Neural cell (in vitro differentiated cells): ENCODE data around the gene SAMD1. TPM values are rescaled to one million over a fixed set of nuclear protein-coding genes. Genes with fewer than 3 reads are reported as not detected.

ENCODE experiments used
- H2AFZ ChIP-seq: fragments of 200-600, 300-800 bp; sonication (generic), shearing (Covaris generic); 2 replicates; pipeline ENCODE4 v1.6.0; 2014; ENCODE audit warnings: low read depth, mild to moderate bottlenecking, antibody characterized with exemption, low read length, moderate library complexity
- H3F3A ChIP-seq: fragments of 200-600 bp; shearing (Covaris generic); 2 replicates; pipeline ENCODE4 v1.6.1; 2016; ENCODE audit warnings: mild to moderate bottlenecking, moderate library complexity, mixed read lengths, antibody characterized with exemption, low read length; ENCODE audit not compliant: insufficient read depth, poor library complexity, severe bottlenecking
- H3K27ac ChIP-seq: fragments of 200-600, 300-800 bp; sonication (generic), shearing (Covaris generic); 2 replicates; pipeline ENCODE4 v1.5.1; 2014; ENCODE audit warnings: mild to moderate bottlenecking, low read length, moderate library complexity
- H3K27me3 ChIP-seq: fragments of 300-800, 200-600 bp; sonication (generic), shearing (Covaris generic); 2 replicates; pipeline ENCODE4 v1.6.0; 2014; ENCODE audit warnings: mild to moderate bottlenecking, low read depth, low read length, moderate library complexity; ENCODE audit not compliant: insufficient read depth
- H3K36me3 ChIP-seq: fragments of 300-800, 200-600 bp; sonication (generic), shearing (Covaris generic); 2 replicates; pipeline ENCODE4 v1.5.1; 2014; ENCODE audit warnings: mild to moderate bottlenecking, antibody characterized with exemption, low read length, moderate library complexity; ENCODE audit not compliant: insufficient read depth
- H3K4me2 ChIP-seq: fragments of 300-800, 200-600 bp; sonication (generic), shearing (Covaris generic); 2 replicates; pipeline ENCODE4 v1.6.0; 2014; ENCODE audit warnings: mild to moderate bottlenecking, low read length
- H3K4me3 ChIP-seq: fragments of 300-800, 200-600 bp; sonication (generic), shearing (Covaris generic); 2 replicates; pipeline ENCODE4 v1.5.1; 2014; ENCODE audit warnings: mild to moderate bottlenecking, low read length, moderate library complexity
- H3K79me2 ChIP-seq: fragments of 200-600 bp; shearing (Covaris generic); replicated peaks from 2 replicates; pipeline ENCODE4 v1.6.0; 2014; ENCODE audit warnings: mild to moderate bottlenecking, low read length, moderate library complexity; ENCODE audit not compliant: insufficient read depth
- H3K9ac ChIP-seq: fragments of 300-800, 200-600 bp; sonication (generic), shearing (Covaris generic); 2 replicates; pipeline ENCODE4 v1.6.1; 2016; ENCODE audit warnings: mild to moderate bottlenecking, low read length, mixed read lengths
- H3K9me2 ChIP-seq: fragments of 200-600 bp; shearing (Covaris generic); 2 replicates; pipeline ENCODE4 v1.6.1; 2016; ENCODE audit warnings: mild to moderate bottlenecking, low read length, mixed read lengths; ENCODE audit not compliant: insufficient read depth
- H3K9me3 ChIP-seq: fragments of 200-600, 300-800 bp; sonication (generic), shearing (Covaris generic); 2 replicates; pipeline ENCODE4 v1.6.1; 2016; ENCODE audit warnings: mild to moderate bottlenecking, mixed run types, low read length, moderate library complexity, mixed read lengths
- H4K20me1 ChIP-seq: fragments of 200-600 bp; shearing (Covaris generic); 2 replicates; pipeline ENCODE4 v1.6.1; 2016; ENCODE audit warnings: mild to moderate bottlenecking, mixed run types; ENCODE audit not compliant: insufficient read depth
- CTCF ChIP-seq: fragments of 450-650 bp; IDR thresholded peaks from 2 replicates; pipeline ENCODE4 v1.5.1; 2014; ENCODE audit warnings: antibody characterized with exemption, mild to moderate bottlenecking, moderate library complexity; ENCODE audit not compliant: poor library complexity, severe bottlenecking
- EP300 ChIP-seq: fragments of 450-650 bp; conservative IDR thresholded peaks from 2 replicates; pipeline ENCODE4 v1.6.1; 2014; ENCODE audit warnings: antibody characterized with exemption, mild to moderate bottlenecking, moderate library complexity; ENCODE audit not compliant: poor library complexity, severe bottlenecking
- EZH2 ChIP-seq: fragments of 200-600, 300-800 bp; shearing (Covaris generic), sonication (generic); IDR thresholded peaks from 2 replicates; pipeline ENCODE4 v1.6.1; 2014; ENCODE audit warnings: antibody characterized with exemption, low read length, borderline replicate concordance, mild to moderate bottlenecking; ENCODE audit not compliant: insufficient read depth, poor library complexity, severe bottlenecking
- MXI1 ChIP-seq: fragments of 450-650 bp; conservative IDR thresholded peaks from 2 replicates; pipeline ENCODE4 v1.6.1; 2014; ENCODE audit warnings: antibody characterized with exemption, mild to moderate bottlenecking; ENCODE audit not compliant: poor library complexity, severe bottlenecking
- POLR2AphosphoS5 ChIP-seq: IDR thresholded peaks from 2 replicates; pipeline ENCODE4 v1.6.1; 2012
- RAD21 ChIP-seq: fragments of 450-650 bp; conservative IDR thresholded peaks from 2 replicates; pipeline ENCODE4 v1.6.1; 2014; ENCODE audit warnings: antibody characterized with exemption, mild to moderate bottlenecking, moderate library complexity
- REST ChIP-seq: IDR thresholded peaks from 2 replicates; pipeline ENCODE4 v1.6.1; 2012; ENCODE audit warnings: borderline replicate concordance
- SMC3 ChIP-seq: fragments of 450-650 bp; conservative IDR thresholded peaks from 2 replicates; pipeline ENCODE4 v1.6.1; 2014; ENCODE audit warnings: antibody characterized with exemption, mild to moderate bottlenecking, moderate library complexity; ENCODE audit not compliant: poor library complexity
- TAF1 ChIP-seq: IDR thresholded peaks from 2 replicates; pipeline ENCODE4 v1.6.1; 2012; ENCODE audit warnings: low read depth
- polyA plus RNA-seq: library from polyadenylated mRNA; depleted of rRNA; stranded (reverse); fragments of >200 nt; gene quantifications from 2 replicates; pipeline ENCODE4 v1.2.3, GENCODE V29; 2014

Gene SAMD1
- polyA plus RNA-seq, 1 donor from 2014 or later = 38.1 TPM

GRCh38 chr19:14117668-14118164, 27.2 kb upstream of the SAMD1 start, which contains the start of gene PRKACA:
TSS of gene PRKACA (minus strand) at chr19:14117762. CDS start at chr19:14117547, 215 bp downstream.
- Histone ChIP-seq H3K4me2 (peak within 1 kb of the TSS; percentile 91), H3K9me3 (no peaks in the 10 kb centered on the region), H3K36me3 (no peaks in the 10 kb centered on the region), H3K27ac (peak within 1 kb of the TSS; percentile 76), H3K9ac (peak within 1 kb of the TSS; percentile 74), H4K20me1 (no peaks in the 10 kb centered on the region), H3F3A (no peaks in the 10 kb centered on the region), H3K27me3 (no peaks in the 10 kb centered on the region), H3K79me2 (peaks cover 29% of the 10 kb centered on the region), H3K4me3 (peak within 1 kb of the TSS; percentile 81), H3K9me2 (no peaks in the 10 kb centered on the region), H2AFZ (peak within 1 kb of the TSS; percentile 54)
- peak; percentile 68 for TF ChIP-seq POLR2AphosphoS5
- peak; percentile 52 for TF ChIP-seq CTCF
- peak; percentile 25 for TF ChIP-seq TAF1
- TF ChIP-seq REST = no peak
- no peak for TF ChIP-seq MXI1

GRCh38 chr19:14116918-14117578, 26.5 kb upstream of the SAMD1 start:
- no peaks in the 10 kb centered on the region for H3F3A ChIP-seq
- H3K9me3 ChIP-seq = no peaks in the 10 kb centered on the region
- no peaks in the 10 kb centered on the region for H3K9me2 ChIP-seq
- no peak for TF ChIP-seq EZH2
- no peaks in the 10 kb centered on the region for H3K36me3 ChIP-seq
- H3K27me3 ChIP-seq = no peaks in the 10 kb centered on the region
- H3K4me2 ChIP-seq = peak overlapping the region; percentile 91
- H2AFZ ChIP-seq = no peak overlapping the region
- H3K9ac ChIP-seq = peak overlapping the region; percentile 72
- peak overlapping the region; percentile 81 for H3K4me3 ChIP-seq
- peaks cover 29% of the 10 kb centered on the region for H3K79me2 ChIP-seq
- no peaks in the 10 kb centered on the region for H4K20me1 ChIP-seq
- peak overlapping the region; percentile 53 for H3K27ac ChIP-seq

GRCh38 chr19:14116525-14116917, 26.0 kb upstream of the SAMD1 start:
- H3F3A ChIP-seq = no peaks in the 10 kb centered on the region
- H3K36me3 ChIP-seq = no peaks in the 10 kb centered on the region
- no peaks in the 10 kb centered on the region for H3K27me3 ChIP-seq
- H3K4me3 ChIP-seq = peak overlapping the region; percentile 81
- H3K9me3 ChIP-seq = no peaks in the 10 kb centered on the region
- peak overlapping the region; percentile 72 for H3K9ac ChIP-seq
- H3K9me2 ChIP-seq = no peaks in the 10 kb centered on the region
- peaks cover 29% of the 10 kb centered on the region for H3K79me2 ChIP-seq
- H4K20me1 ChIP-seq = no peaks in the 10 kb centered on the region
- H3K27ac ChIP-seq = peak overlapping the region; percentile 53
- no peak for TF ChIP-seq POLR2AphosphoS5
- TF ChIP-seq REST = no peak
- no peak for TF ChIP-seq MXI1
- no peak for TF ChIP-seq CTCF
- TF ChIP-seq TAF1 = no peak
- TF ChIP-seq EZH2 = no peak
- no peak for TF ChIP-seq RAD21
- no peak for TF ChIP-seq SMC3
- TF ChIP-seq EP300 = no peak
- no peak overlapping the region for H2AFZ ChIP-seq
- peak overlapping the region; percentile 91 for H3K4me2 ChIP-seq
